ENCODE measurements around the gene TAS2R46.
"Not testable (repeated sequence)": the region's sequence is repeated elsewhere in the genome, so short reads cannot be mapped to it uniquely, and the experiment has no call there.

Gene TAS2R46, protein sequence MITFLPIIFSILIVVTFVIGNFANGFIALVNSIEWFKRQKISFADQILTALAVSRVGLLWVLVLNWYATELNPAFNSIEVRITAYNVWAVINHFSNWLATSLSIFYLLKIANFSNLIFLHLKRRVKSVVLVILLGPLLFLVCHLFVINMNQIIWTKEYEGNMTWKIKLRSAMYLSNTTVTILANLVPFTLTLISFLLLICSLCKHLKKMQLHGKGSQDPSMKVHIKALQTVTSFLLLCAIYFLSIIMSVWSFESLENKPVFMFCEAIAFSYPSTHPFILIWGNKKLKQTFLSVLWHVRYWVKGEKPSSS

DNA sequence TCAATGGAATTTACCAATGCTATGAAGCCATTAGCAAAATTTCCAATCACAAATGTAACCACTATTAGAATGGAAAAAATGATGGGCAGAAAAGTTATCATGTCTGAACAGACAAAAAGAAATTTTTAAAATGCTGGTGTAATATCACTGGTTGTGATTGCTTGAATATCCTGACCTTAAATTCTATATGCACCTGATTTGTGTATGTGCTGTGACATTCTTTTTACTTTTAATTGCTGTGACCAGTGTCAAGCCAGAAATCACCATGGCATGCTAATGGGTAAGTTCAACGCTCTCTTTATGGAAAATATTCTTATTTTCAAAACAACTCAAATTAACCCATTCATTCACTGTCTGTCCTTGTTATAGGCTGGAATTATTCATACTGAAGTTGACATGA is at the start of gene TAS2R46:
Gene TAS2R46, minus strand, starts transcription at position 101 of the 400 bp plus-strand sequence. Its CDS starts 0 bp downstream, at position 101.
- not testable (repeated sequence) for DNase-seq (ENCODE audit: low read depth)

DNA sequence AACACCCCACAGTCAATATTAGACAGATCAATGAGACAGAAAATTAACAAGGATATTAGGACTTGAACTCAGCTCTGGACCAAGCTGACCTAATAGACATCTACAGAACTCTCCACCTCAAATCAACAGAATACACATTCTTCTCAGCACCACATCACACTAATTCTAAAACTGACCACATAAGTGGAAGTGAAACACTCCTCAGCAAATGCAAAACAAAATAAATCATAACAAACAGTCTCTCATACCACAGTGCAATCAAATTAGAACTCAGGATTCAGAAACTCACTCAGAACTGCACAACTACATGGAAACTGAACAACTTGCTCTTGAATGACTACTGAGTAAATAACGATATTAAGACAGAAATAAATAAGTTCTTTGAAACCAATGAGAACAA is 49.1 kb upstream of the TAS2R46 start:
- not testable (repeated sequence) for DNase-seq (ENCODE audit: low read depth)

DNA sequence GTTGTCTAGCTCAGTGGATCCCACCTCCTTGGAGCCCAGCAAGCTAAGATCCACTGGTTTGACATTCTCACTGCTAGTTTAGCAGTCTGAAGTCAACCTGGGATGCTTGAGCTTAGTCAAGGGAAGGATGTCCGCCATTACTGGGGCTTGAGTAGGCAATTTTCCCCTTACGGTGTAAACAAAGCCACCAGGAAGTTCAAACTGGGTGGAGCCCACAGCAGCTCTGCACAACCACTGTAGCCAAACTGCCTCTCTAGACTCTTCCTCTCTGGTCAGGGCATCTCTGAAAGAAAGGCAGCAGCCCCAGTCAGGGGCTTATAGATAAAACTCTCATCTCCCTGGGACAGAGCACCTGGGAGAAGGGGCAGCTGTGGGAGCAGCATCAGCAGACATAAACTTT is 46.8 kb upstream of the TAS2R46 start:
- no peak for DNase-seq (ENCODE audit: low read depth)

DNA sequence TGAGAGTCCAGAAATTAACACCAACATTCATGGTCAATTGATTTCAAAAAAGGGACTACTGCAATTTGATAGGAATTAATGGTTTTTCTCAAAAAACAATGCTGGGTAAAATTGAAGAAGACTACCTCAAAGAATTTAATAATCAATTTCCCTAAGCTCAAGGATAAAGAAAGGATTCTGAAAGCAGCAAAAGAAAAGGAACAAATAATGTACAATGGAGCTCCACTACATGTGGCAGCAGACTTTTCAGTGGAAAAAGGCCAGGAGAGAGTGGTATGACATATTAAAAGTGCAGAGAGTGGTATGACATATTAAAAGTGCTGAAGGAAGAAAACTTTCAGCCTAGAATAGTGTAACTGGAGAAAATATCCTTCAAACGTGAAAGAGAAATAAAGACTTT is 45.6 kb upstream of the TAS2R46 start:
- DNase-seq (ENCODE audit: low read depth) = no peak

DNA sequence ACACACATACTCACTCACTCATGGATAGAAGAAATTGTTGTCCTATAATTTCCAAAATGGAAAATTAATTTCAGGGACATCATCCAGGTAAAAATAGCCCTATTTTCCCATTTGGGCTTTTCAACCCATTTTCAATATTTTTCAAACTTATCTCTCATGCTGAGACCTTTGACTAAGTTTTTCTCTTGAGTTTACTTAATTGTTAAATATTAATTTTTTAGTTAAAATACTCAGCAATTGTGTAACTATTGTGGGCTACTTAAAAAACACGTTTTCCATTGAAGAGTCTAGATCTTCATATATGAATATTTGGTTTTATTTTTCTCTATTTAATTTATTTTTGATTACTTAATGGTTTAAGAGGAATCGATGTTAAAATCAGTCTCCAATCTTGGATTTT is 44.2 kb upstream of the TAS2R46 start:
- no peak for DNase-seq (ENCODE audit: low read depth)

DNA sequence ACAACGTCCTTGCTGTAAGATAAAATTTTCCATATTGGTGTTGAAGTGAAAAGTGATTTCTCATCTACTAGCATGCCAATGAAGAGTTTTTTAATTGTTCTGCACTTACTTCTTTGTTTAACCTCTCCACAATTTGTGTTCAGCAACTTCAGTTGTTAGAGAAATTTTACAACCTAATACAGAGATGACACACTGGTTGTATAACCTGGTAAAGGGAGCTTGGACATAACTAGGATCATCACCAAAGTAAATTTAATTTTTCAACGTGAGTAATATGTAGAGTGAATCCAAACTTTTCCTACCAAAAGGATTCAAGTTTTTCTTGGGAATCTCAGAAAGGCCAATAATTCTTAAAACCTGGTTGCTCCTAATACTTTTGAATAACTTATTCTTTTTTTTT is 43.5 kb upstream of the TAS2R46 start:
- DNase-seq (ENCODE audit: low read depth) = no peak

DNA sequence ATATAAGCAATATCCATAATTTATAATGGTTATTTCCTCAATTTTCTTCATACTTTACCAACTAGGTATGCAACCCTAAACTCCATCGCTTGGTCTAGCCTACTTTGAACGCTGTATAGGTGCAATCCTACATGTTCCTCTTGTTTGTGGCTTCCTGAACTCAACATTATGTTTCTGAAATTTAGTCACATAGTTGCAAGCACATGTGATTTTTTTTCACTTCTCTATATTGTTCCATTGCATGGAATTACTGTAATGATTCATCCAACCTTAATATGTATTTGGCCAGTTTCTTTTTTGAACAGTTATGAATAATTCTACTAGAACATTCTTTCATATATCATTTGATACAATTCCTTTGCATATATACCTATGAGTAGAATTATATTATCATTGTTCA is 32.8 kb upstream of the TAS2R46 start:
- not testable (repeated sequence) for DNase-seq (ENCODE audit: low read depth)

DNA sequence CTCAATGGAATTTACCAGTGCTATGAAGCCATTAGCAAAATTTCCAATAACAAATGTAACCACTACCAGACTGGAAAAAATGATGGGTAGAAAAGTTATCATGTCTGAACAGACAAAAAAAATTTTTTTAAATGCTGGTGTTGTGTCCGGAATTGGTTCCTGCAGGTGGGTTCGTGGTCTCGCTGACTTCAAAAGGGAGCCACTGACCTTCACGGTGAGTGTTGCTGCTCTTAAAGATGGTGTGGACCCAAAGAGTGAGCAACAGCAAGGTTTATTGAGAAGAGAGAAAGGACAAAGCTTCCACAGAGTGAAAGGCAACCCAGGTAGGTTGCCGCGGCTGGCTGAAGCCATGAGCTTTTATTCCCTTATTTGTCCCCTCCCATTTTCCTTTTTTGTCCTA is 30.0 kb upstream of the TAS2R46 start, which contains the start of gene TAS2R43:
Gene TAS2R43, minus strand, starts transcription at position 186 of the 400 bp plus-strand sequence. Its CDS starts 84 bp downstream, at position 102.
- no peak for DNase-seq (ENCODE audit: low read depth)

DNA sequence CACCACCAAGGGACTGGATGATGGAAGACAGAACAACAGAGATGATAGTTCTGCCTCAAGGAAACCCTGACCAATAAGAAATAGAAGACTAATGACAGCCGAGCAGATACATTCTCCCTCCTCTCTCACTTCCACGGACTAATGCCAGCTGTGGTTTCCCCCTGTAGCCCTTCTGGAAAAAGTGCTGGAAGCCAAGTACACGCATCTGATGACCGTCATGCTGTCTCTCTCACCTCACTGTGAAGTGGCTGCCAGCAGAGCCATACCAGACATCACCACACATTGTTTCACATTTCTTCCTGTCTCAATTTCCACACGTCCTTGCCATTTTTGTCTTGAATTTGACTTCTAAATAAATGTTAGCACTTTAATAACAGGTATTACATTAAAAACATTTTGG is 27.2 kb upstream of the TAS2R46 start:
- no peak for DNase-seq (ENCODE audit: low read depth)

DNA sequence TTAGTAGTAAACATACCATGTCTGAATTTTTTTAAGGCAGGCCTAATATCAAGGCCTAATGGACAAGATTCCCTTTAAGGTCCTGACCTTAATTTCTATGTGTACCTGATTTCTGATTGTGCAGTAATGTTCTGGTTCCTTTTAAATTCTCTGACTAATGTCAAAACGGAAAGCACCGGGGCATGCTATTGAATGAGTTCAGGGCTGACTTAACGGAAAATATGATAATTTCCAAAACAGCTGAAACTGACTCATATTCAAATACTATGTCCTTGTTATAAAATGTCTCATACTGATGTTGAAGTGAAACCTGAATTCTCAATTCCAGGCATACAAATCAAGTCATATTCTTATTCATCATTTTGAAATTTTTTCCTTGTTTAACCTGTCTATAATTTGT is 23.3 kb upstream of the TAS2R46 start:
- DNase-seq (ENCODE audit: low read depth) = no peak

DNA sequence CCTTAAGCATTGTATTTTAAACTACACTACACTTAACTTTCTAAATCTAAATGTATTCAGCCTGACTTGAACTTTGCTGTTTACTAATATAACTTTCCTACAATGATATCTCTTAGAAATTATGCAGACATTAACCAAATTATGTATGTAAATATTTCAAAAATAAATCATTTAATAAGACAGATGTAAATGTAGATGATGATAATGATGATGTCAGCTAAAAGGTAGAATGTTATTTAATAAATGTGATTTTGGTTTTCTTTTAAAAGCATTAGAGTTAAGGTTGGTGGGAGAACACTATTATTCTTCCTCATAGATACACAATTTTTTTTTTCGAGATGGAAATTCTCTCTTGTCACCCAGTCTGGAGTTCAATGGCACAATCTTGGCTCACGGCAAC is 19.9 kb upstream of the TAS2R46 start:
- no peak for DNase-seq (ENCODE audit: low read depth)

DNA sequence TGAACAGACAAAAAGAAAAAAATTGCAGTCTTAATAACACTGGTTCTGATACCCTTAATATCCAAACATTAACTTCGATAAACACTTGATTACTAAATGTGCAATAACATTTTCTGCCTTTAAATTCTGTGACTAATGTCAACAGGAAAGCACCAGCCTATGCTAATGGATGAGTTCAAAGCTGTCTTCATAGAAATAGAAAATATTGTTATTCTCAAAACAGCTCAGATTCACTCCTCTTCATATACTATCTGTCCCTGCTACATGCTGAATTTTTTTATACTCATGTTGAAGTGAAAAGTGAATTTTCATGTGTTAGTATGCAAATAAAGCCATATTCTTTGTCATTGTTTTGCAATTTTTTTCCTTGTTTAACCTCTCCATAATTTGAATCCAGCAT is 16.2 kb upstream of the TAS2R46 start:
- DNase-seq (ENCODE audit: low read depth) = no peak

DNA sequence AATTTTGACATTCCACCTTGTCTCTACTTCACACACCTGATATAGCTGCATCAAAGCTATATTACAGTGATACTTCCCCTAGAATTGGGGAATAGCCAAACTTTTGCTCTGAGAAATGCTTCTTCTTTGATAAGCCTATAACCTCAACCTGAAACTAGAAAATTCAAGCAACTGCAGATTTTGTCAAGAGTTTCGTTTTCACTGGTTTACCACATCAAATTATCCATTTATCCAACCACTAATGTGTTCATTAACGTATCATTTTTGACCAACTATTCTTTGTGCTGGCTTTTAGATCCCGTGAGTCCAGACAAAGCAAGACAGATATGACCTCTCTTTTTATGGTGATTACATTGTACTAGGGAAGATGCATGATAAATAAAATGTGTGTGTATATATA is 13.5 kb upstream of the TAS2R46 start:
- DNase-seq (ENCODE audit: low read depth) = no peak

DNA sequence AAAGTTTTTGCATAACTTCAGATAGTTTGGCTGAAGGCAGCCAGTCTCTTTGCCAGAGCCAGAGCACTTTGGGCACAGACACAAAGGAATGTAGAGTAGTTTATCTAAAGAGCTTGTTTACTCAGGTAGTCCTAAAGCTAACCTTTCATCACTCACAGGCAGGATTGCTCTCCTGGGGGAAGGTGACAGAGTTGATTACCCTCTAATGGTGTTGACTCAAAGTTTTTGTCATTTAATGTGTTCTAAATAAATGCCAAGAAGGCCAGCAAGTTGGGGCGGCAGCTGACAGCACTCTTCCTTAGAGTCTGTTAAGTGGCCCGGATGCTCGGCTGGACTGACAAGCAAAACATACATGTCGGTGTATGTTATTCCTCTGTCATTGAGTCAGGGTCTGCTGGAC is 9.3 kb upstream of the TAS2R46 start:
- no peak for DNase-seq (ENCODE audit: low read depth)

DNA sequence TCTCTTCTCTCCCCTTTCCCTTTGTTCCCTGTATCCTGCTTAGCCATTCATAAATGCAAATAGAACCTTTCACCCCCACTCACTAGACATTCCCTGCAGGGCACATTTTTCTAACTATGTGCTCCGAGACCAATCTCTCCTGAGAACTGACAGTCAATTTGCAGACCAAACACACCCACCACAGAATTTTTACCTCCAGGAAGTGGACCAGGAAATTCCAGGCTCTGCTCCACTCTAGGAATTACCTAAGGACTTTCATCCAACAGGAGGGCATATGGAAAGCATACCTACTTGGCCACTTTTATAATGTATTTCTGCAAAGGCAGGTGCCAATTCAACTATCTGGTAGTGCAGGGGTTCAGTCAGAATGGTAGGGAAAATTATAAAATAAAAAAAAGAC is 8.9 kb upstream of the TAS2R46 start:
- DNase-seq (ENCODE audit: low read depth) = no peak

DNA sequence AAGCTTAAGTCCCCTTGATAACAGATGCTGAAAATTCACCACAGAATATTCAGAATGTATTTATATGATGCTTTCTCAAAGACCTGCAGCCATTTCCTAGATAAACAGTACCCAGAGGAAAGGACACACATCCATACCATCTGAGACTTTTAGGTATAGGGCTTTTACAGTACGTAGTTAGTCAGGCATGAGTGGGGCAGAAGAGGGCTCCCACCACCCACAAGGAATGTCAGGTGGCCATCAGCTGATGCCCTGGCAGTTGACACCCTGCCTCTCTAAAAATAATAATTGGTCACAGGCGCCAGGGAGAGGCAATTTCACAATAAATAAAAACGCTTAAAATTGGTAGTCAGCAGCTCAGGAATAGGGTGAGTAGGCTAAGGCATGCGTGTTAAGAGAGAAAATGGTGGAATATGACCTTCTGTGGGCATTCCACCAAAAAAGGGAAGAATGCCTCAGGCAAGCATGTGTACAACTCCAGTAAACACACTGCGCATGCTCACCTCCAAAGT is 7.8 kb upstream of the TAS2R46 start:
- no peak for DNase-seq (ENCODE audit: low read depth)

DNA sequence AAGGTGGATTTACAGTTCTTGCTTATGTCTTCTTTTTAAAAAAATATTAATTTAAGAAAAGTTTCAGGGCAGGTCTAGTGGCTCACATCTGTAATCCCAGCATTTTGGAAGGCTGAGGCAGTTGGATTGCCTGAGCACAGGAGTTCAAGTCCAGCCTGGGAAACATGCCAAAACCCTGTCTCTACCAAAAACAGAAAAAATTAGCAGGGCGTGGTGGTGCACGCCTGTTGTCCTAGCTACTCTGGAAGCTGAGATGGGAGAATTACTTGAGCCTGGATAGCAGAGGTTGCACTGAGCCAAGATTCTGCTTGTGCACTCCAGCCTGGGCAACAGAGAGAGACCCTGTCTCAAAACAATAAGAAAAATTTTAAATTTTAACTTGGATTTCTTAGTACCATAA is 5.4 kb upstream of the TAS2R46 start:
- DNase-seq (ENCODE audit: low read depth) = no peak

DNA sequence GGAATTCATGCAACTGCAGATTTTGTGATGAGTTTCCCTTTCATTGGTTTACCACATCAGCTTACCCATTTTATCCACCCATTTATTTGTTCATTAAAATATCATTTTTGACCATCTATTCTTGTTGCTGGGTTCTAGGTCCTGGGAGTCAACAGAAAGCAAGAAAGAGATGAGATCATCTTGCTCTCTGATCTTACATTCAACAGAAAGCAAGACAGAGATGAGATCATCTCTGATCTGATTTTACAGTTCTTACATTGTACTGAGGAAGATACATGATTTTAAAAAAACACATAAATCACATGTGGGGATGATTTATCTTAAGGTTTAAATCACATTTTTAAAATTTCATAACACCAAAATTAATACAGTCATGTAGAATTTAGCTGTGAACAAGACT is 2.3 kb downstream of the TAS2R46 start:
- DNase-seq (ENCODE audit: low read depth) = no peak

DNA sequence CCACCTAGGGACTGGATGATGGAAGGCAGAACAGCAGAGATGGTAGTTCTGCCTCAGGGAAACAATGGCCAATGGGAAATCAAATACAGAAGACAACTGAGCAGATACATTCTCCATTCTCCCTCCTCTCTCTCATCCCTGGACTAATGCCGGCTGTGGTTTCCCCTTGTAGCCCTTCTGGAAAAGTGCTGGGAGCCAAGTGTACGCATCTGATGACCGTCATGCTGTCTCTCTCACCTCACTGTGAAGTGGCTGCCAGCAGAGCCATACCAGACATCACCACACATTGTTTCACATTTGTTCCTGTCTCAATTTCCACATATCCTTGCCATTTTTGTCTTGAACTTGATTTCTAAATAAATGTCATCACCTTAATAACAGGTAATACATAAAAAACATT is 3.1 kb downstream of the TAS2R46 start:
- no peak for DNase-seq (ENCODE audit: low read depth)

DNA sequence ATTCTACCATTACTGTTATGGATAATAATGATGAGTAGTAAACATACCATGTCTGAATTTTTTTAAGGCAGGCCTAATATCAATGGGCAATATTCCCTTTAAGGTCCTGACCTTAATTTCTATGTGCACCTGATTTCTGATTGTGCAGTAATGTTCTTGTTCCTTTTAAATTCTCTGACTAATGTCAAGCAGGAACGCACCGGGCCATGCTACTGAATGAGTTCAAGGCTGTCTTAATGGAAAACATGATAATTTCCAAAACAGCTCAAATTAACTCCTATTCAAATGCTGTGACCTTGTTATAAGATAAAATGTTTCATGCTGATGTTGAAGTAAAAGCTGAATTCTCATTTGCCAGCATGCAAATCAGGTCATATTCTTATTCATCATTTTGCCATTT is 6.8 kb downstream of the TAS2R46 start:
- DNase-seq (ENCODE audit: low read depth) = no peak

DNA sequence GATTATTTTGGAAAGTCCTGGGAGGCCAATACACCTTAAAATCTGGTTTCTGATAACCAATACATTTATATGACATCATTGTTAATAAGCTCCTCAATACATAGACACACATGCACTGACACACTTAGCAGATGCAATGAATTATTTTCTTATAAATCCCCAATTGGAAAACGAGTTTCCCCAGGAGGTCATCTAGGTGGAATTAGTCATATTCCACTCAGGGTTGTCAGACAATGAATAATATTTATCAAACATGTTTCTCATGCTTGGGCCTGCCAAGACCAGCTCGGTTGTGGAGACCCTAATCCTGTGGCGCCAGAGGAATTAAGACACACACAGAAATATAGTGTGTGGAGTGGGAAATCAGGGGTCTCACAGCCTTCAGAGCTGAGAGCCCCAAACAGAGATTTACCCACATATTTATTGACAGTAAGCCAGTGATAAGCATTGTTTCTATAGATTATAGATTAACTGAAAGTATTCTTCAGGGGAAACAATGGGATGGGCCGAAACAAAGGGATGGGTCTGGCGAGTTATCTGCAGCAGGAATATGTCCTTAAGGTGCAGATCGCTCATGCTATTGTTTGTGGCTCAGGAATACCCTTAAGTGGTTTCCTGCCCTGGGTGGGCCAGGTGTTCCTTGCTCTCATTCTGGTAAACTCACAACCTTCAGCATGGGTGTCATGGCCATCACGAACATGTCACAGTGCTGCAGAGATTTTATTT is 12.1 kb downstream of the TAS2R46 start:
- not testable (repeated sequence) for DNase-seq (ENCODE audit: low read depth)

DNA sequence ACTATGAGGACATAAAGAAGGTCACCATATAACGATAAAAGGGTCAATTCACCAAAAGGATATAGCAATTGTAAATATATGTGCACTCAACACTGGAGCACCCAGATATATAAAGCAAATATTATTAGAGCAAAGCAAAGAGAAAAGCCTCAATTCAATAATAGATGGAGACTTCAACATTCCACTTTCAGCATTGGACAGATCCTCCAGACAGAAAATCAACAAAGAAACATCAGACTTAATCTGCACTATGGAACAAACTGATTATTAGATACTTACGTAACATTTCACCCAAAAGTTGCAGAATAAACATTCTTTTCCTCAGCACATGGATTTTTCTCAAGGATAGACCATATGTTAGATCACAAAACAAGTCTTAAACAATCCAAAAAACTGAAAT is 20.7 kb downstream of the TAS2R46 start:
- not testable (repeated sequence) for DNase-seq (ENCODE audit: low read depth)

DNA sequence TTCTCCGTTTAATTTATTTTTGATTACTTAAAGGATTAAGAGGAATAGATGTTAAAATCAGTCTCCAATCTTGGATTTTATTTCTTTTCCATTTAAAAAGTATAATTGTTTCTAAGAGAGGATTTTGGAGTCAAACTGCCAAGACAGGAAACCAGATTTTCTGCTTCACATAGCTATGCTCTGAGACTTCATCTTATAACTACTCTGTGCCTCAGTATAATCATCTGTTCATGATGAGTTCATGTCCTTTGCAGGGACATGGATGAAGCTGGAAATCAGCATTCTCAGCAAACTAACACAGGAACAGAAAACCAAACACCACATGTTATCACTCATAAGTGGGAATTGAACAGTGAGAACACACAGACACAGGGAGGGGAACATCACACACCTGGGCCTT is 21.9 kb downstream of the TAS2R46 start:
- no peak for DNase-seq (ENCODE audit: low read depth)

All from stimulated activated CD8-positive, alpha-beta memory T cell treated with anti-CD3 and anti-CD28 coated beads, Interleukin-15, amount 100 ng/mL, for 1 hour (primary cell).